ENCODE measurements around the gene CAMK2N2.
A peak's percentile ranks its signal among the peaks of the same experiment; 100 is the strongest.

The CAMK2N2 gene

GRCh38 chr3:184242297-184242685 lies 19.1 kb downstream of the CAMK2N2 start:
- TF ChIP-seq, protein P1, sequence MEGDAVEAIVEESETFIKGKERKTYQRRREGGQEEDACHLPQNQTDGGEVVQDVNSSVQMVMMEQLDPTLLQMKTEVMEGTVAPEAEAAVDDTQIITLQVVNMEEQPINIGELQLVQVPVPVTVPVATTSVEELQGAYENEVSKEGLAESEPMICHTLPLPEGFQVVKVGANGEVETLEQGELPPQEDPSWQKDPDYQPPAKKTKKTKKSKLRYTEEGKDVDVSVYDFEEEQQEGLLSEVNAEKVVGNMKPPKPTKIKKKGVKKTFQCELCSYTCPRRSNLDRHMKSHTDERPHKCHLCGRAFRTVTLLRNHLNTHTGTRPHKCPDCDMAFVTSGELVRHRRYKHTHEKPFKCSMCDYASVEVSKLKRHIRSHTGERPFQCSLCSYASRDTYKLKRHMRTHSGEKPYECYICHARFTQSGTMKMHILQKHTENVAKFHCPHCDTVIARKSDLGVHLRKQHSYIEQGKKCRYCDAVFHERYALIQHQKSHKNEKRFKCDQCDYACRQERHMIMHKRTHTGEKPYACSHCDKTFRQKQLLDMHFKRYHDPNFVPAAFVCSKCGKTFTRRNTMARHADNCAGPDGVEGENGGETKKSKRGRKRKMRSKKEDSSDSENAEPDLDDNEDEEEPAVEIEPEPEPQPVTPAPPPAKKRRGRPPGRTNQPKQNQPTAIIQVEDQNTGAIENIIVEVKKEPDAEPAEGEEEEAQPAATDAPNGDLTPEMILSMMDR (IDR thresholded peaks at IDR 0.05; ENCODE audit: extremely low read depth, missing control alignments) = no peak
- DNase-seq (ENCODE audit: low spot score) = no peak

DNA sequence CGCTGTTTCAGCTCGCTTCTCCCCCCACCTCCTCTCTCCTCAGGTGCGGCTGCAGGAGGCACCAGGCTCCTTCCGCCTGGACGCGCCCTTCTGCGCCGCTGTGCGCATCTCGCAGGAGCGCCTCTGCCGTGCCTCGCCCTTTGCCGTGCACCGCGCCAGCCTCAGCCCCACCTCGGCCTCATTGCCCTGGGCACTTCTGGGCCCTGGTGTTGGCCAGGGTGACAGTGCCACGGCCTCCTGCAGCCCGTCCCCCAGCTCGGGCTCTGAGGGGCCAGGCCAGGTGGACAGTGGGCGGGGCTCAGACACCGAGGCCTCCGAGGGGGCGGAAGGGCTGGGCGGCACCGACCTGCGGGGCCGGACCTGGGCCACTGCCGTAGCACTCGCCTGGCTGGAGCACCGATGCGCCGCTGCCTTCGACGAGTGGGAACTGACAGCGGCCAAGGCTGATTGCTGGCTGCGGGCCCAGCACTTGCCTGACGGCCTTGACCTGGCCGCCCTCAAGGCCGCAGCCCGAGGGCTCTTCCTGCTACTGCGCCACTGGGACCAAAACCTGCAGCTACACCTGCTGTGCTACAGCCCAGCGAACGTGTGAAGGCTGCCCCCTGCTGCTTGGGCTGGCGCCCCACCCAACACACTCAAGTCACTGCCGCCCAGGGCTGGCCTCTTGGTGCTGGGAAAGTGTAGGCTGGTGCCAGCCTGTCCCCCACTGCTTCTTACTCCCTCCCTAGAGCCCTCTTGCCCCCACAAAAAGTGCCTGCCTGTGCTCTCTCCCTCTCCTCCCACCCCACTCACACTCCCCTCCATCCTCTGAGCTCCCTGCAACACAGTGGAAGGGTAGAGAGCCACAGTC lies 19.7 kb downstream of the CAMK2N2 start:
- TF ChIP-seq, protein P1 (IDR thresholded peaks at IDR 0.05; ENCODE audit: extremely low read depth, missing control alignments) = peak; percentile 22
- no peak for DNase-seq (ENCODE audit: low spot score)

DNA sequence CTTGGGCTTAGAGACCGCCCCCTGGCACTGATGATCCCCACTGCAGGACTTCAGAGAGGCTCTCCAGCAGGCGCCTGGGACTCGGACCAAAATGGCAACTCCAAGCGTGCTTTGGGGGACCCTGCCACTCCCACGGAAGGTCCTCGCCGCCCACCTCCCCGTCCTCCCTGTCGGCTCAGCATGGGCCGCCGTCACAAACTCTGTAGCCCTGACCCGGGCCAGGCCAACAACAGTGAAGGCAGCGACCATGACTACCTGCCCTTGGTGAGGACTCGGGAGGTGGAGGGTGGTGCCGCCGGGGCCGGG lies 20.3 kb downstream of the CAMK2N2 start:
- TF ChIP-seq, protein P1 (IDR thresholded peaks at IDR 0.05; ENCODE audit: extremely low read depth, missing control alignments) = no peak
- no peak for DNase-seq (ENCODE audit: low spot score)

- TF ChIP-seq, protein P1 (IDR thresholded peaks at IDR 0.05; ENCODE audit: extremely low read depth, missing control alignments) = no peak
- DNase-seq (ENCODE audit: low spot score) = no peak
Measured at GRCh38 chr3:184240384-184241140, 20.8 kb downstream of the CAMK2N2 start.

DNA sequence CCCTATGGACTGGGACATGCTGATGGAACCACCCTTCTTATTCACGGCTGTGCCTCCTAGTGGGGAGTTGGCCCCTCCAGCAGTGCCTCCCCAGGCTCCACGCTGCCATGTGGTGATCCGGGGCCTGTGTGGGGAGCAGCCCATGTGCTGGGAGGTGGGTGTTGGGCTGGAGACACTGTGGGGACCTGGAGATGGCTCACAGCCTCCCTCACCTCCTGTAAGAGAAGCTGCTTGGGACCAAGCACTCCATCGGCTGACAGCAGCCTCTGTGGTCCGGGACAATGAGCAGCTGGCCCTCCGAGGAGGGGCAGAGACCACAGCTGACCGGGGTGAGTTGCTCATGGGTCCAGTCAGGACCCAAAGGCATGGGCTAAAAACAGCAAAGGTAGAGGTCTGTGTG lies 21.6 kb downstream of the CAMK2N2 start:
- DNase-seq (ENCODE audit: low spot score) = no peak
- TF ChIP-seq, protein P1 (IDR thresholded peaks at IDR 0.05; ENCODE audit: extremely low read depth, missing control alignments) = no peak

DNA sequence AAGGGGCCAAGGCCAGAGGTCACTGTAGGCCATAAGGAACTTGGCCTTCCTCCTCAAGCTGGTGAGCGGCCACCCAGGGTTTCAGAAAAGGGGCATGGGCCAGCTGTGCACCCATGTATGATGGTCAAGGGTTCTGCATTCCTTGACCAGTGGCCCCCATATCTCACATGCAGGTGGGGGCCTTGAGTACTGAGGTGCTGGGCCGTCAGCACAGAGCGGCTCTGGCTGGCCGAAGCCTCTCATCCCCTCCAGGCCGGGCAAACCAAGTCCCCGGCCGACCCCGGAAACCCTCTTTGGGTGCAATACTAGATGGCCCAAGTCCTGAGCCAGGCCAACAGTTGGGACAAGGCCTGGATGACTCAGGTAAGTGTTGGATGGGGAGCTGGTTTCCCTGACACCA lies 22.1 kb downstream of the CAMK2N2 start:
- no peak for DNase-seq (ENCODE audit: low spot score)
- TF ChIP-seq, protein P1 (IDR thresholded peaks at IDR 0.05; ENCODE audit: extremely low read depth, missing control alignments) = no peak

DNA sequence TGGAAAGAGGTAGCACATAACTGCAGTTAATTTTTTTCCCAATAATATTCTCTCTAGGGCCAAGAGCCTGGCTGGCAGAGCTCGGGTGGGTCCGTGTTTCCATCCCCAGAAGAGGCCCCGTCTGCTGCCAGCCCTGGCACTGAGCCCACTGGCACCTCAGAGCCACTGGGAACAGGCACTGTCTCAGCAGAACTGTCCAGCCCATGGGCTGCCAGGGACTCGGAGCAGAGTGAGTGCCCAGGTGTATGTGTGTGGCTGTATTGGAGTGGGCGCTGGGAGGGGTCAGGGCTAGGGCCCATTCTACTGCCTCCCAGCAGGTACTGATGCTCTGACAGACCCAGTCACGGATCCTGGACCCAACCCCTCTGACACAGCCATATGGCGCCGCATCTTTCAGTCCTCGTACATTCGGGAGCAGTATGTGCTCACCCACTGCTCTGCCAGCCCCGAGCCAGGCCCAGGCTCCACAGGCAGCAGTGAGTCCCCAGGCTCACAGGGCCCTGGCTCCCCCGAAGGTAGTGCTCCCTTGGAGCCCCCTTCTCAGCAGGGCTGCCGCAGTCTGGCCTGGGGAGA lies 23.0 kb downstream of the CAMK2N2 start:
- no peak for DNase-seq (ENCODE audit: low spot score)

More for the DNA sequence above, 23.0 kb downstream of the CAMK2N2 start:
- TF ChIP-seq, protein P1 (IDR thresholded peaks at IDR 0.05; ENCODE audit: extremely low read depth, missing control alignments) = no peak
